Parathyroid adenoma (tissue), 2 donors: ENCODE measurements around the gene PLOD3.
A peak's percentile ranks its signal among the peaks of the same experiment; 100 is the strongest.

ENCODE experiments used
- H2AFZ ChIP-seq: fragments of 300-600 bp; sonication (generic); one replicate; pipeline ENCODE4 v1.7.0; 2017; ENCODE audit warnings: antibody characterized with exemption, mild to moderate bottlenecking
- H3K27ac ChIP-seq: fragments of 300-600 bp; sonication (generic); one replicate; pipeline ENCODE4 v1.7.0; 2017
- H3K27me3 ChIP-seq: fragments of 300-600 bp; sonication (generic); one replicate; pipeline ENCODE4 v1.7.0; 2017; ENCODE audit warnings: low read length; ENCODE audit not compliant: control insufficient read depth, insufficient read depth
- H3K36me3 ChIP-seq: fragments of 300-600 bp; sonication (generic); one replicate; pipeline ENCODE4 v1.7.0; 2017; ENCODE audit warnings: low read length; ENCODE audit not compliant: control insufficient read depth, insufficient read depth
- H3K4me1 ChIP-seq: fragments of 300-600 bp; sonication (generic); one replicate; pipeline ENCODE4 v1.7.0; 2017; ENCODE audit warnings: control low read depth
- H3K4me2 ChIP-seq: fragments of 300-600 bp; sonication (generic); one replicate; pipeline ENCODE4 v1.7.0; 2017; ENCODE audit warnings: low read length
- H3K4me3 ChIP-seq: fragments of 300-600 bp; sonication (generic); one replicate; pipeline ENCODE4 v1.7.0; 2017; ENCODE audit warnings: low read depth, low read length
- H3K79me2 ChIP-seq: fragments of 300-600 bp; sonication (generic); one replicate; pipeline ENCODE4 v1.7.0; 2017; ENCODE audit warnings: control low read depth
- H3K9ac ChIP-seq: fragments of 300-600 bp; sonication (generic); one replicate; pipeline ENCODE4 v1.7.0; 2017; ENCODE audit warnings: mild to moderate bottlenecking
- H3K9me3 ChIP-seq: fragments of 300-600 bp; sonication (generic); one replicate; pipeline ENCODE4 v1.7.0; 2017; ENCODE audit warnings: low read length; ENCODE audit not compliant: control insufficient read depth
- CTCF ChIP-seq: fragments of 300-600 bp; sonication (generic); IDR thresholded peaks from one replicate; pipeline ENCODE4 v1.7.0; 2017; ENCODE audit warnings: antibody characterized with exemption, mild to moderate bottlenecking
- donor health status: primary hyperparathyroidism.

Gene PLOD3

GRCh38 chr7:101241015-101241363 is 23.6 kb upstream of the PLOD3 start:
- H3K4me2 ChIP-seq = no peak overlapping the region
- H3K4me1 ChIP-seq = peaks cover 11% of the 10 kb centered on the region
- TF ChIP-seq CTCF = no peak
- H3K79me2 ChIP-seq = peaks cover 33% of the 10 kb centered on the region
- H3K9ac ChIP-seq = no peak overlapping the region
- H2AFZ ChIP-seq = no peak overlapping the region
- H3K27me3 ChIP-seq = no peaks in the 10 kb centered on the region
- no peaks in the 10 kb centered on the region for H3K36me3 ChIP-seq
- H3K9me3 ChIP-seq = no peaks in the 10 kb centered on the region
- H3K27ac ChIP-seq = no peak overlapping the region
- no peak overlapping the region for H3K4me3 ChIP-seq

DNA sequence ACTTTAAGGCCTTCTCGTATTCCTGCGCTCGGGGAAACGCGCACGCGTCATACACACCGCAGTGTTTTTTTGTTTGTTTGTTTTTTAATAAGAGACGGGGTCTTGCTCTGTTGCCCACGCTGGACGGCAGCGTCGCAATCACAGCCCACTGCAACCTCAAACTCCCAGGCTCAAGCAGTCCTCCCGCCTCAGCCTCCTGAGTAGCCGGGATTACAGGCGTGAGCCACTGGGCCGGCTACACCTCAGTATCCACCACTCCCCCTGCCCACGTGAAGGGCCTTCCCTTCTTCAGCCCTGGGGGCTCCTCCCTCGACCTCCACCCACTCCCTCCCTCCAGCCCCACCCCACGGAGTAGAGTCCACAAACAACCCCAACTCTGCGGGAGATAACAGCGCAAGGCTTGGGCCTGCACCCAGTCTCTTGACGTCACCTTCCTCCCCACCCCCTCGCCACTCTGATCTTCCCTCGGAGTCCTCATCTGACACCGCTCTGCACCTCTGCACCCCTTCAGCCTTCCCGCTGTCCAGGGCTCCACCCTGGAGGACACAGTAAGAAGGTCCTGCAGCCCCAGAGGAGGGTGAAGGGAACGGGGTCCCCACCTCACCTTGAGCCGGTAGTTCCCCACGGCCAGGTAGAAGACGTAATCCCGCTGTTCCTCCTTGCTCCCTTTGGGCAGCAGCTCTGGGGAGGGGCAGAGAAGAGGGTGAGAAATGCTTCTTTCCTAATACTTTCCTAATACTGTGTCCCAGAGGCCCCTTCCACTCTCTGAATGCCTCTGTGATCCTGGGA is 23.0 kb upstream of the PLOD3 start:
- Histone ChIP-seq H3K9ac (no peak overlapping the region), H3K4me1 (peaks cover 11% of the 10 kb centered on the region), H3K36me3 (no peaks in the 10 kb centered on the region), H3K9me3 (no peaks in the 10 kb centered on the region), H2AFZ (no peak overlapping the region), H3K4me3 (no peak overlapping the region), H3K4me2 (no peak overlapping the region), H3K27ac (no peak overlapping the region), H3K79me2 (peaks cover 30% of the 10 kb centered on the region), H3K27me3 (no peaks in the 10 kb centered on the region)
- TF ChIP-seq CTCF = no peak

DNA sequence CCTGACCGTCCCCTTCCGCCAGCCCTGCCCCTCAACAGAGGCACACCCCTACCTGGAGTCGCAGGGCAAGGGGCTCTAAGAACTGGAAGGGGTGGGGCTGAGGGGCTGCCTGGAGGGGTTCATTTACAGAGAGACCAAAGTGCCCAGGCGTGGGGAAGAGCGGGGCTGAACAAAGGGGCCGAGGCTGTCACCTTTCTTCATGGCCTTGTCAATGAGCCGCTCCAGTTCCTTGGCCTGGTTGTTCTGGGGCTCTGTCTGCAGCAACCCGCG is 22.5 kb upstream of the PLOD3 start:
- no peak overlapping the region for H3K9ac ChIP-seq
- H3K27me3 ChIP-seq = no peaks in the 10 kb centered on the region
- no peaks in the 10 kb centered on the region for H3K36me3 ChIP-seq
- TF ChIP-seq CTCF = no peak
- no peak overlapping the region for H3K4me3 ChIP-seq
- H3K79me2 ChIP-seq = peaks cover 28% of the 10 kb centered on the region
- peak overlapping the region; percentile 51 for H3K27ac ChIP-seq
- H3K4me1 ChIP-seq = peaks cover 11% of the 10 kb centered on the region
- H3K9me3 ChIP-seq = no peaks in the 10 kb centered on the region
- no peak overlapping the region for H3K4me2 ChIP-seq
- no peak overlapping the region for H2AFZ ChIP-seq

- no peak overlapping the region for H3K9ac ChIP-seq
- no peaks in the 10 kb centered on the region for H3K27me3 ChIP-seq
- H3K4me3 ChIP-seq = no peak overlapping the region
- no peak overlapping the region for H2AFZ ChIP-seq
- peak overlapping the region; percentile 51 for H3K27ac ChIP-seq
- H3K9me3 ChIP-seq = no peaks in the 10 kb centered on the region
- H3K79me2 ChIP-seq = peaks cover 28% of the 10 kb centered on the region
- no peak for TF ChIP-seq CTCF
- no peaks in the 10 kb centered on the region for H3K36me3 ChIP-seq
- no peak overlapping the region for H3K4me2 ChIP-seq
- peaks cover 11% of the 10 kb centered on the region for H3K4me1 ChIP-seq
Observed at GRCh38 chr7:101239191-101239950, 22.0 kb upstream of the PLOD3 start.
